PC-3 (cell line): ENCODE measurements around the gene AATF.

Experiments
- EZH2 ChIP-seq: fragments of 300-600 bp; sonication (generic); IDR thresholded peaks from one replicate; pipeline ENCODE4 v1.6.1; 2017; ENCODE audit warnings: antibody characterized with exemption, mild to moderate bottlenecking, low read length; ENCODE audit not compliant: unreplicated experiment
- EZH2phosphoT487 ChIP-seq: fragments of 300-600 bp; sonication (generic); IDR thresholded peaks from 2 replicates; pipeline ENCODE4 v1.6.1; 2018; ENCODE audit warnings: mild to moderate bottlenecking, antibody characterized with exemption, low read length, borderline replicate concordance
- TF ChIP-seq, protein P1 (sequence below): fragments of 300-600 bp; sonication (generic); conservative IDR thresholded peaks from 2 replicates; pipeline ENCODE4 v1.5.1; 2017; ENCODE audit warnings: antibody characterized with exemption, low read depth, mild to moderate bottlenecking, low read length

DNA sequence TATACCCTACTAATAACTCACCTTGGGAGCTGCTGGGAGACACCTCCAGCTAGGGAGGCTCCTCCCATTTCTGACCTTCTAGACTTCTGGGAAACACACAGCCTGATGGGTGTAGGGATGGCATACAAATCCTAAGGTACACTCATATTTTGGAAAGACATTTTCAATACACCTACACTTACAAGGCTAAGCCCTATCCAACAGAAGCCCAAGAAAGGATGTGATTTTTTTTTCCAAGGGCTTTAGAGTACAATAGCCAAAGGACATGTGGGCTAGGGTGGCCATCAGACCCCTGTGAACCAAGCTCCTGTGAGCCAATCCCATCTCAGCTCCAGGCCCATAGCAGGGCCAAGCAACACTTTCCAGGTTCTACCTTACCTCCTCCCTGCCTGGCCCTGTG is 143.9 kb downstream of the AATF start:
- TF ChIP-seq, protein P1, sequence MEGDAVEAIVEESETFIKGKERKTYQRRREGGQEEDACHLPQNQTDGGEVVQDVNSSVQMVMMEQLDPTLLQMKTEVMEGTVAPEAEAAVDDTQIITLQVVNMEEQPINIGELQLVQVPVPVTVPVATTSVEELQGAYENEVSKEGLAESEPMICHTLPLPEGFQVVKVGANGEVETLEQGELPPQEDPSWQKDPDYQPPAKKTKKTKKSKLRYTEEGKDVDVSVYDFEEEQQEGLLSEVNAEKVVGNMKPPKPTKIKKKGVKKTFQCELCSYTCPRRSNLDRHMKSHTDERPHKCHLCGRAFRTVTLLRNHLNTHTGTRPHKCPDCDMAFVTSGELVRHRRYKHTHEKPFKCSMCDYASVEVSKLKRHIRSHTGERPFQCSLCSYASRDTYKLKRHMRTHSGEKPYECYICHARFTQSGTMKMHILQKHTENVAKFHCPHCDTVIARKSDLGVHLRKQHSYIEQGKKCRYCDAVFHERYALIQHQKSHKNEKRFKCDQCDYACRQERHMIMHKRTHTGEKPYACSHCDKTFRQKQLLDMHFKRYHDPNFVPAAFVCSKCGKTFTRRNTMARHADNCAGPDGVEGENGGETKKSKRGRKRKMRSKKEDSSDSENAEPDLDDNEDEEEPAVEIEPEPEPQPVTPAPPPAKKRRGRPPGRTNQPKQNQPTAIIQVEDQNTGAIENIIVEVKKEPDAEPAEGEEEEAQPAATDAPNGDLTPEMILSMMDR = no peak
- TF ChIP-seq EZH2phosphoT487 (no peak), EZH2 (no peak)
